GM12875 (cell line): ENCODE results near the gene ANKRD62.
"Not testable (repeated sequence)": the region's sequence is repeated elsewhere in the genome, so short reads cannot be mapped to it uniquely, and the experiment has no call there.

ENCODE experiments used
- H3K4me3 ChIP-seq: one replicate; pipeline ENCODE4 v1.5.1; 2011; ENCODE audit warnings: low read depth, low read length, control low read depth
- CTCF ChIP-seq: IDR thresholded peaks from 2 replicates; pipeline ENCODE4 v1.5.1; 2011; ENCODE audit warnings: low read depth, mild to moderate bottlenecking, control low read depth, inconsistent platforms, low read length, moderate library complexity, borderline replicate concordance; ENCODE audit not compliant: insufficient read depth

Gene ANKRD62

GRCh38 chr18:12121175-12122042 lies 27.8 kb downstream of the ANKRD62 start:
- TF ChIP-seq CTCF: peak; percentile 32; the same call in 1 of the 2 replicates
- no peak overlapping the region for H3K4me3 ChIP-seq

- H3K4me3 ChIP-seq: not testable (repeated sequence)
These were observed 28.4 kb downstream of the ANKRD62 start for GRCh38 chr18:12122043-12122389.

DNA sequence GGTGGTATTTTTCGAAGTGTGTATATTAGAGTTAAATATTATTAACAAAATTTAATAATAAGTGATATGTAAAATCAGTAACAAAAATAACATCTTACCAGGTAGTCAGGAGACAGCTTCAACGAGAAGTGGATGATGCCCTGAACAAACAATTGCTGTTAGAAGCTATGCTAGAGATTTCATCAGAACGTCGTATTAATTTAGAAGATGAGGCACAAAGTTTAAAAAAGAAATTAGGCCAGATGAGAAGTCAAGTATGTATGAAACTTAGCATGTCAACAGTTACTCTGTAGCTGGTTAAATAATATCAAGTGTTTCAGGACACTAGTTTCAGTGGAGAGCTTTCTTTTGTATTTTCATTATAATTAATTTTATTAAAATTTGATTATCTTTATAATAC lies 34.0 kb downstream of the ANKRD62 start:
- not testable (repeated sequence) for H3K4me3 ChIP-seq

GRCh38 chr18:12138831-12139230 lies 45.2 kb downstream of the ANKRD62 start:
- H3K4me3 ChIP-seq: not testable (repeated sequence)

DNA sequence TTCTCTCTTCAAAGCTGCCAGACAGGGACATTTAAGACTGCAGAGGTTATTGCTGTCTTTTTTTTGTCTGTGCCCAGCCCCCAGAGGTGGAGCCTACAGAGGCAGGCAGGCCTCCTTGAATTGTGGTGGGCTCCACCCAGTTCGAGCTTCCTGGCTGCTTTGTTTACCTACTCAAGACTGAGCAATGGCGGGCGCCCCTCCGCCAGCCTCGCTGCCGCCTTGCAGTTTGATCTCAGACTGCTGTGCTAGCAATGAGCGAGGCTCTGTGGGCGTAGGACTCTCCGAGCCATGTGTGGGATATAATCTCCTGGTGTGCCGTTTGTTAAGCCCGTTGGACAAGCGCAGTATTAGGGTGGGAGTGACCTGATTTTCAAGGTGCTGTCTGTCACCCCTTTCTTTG lies 47.2 kb downstream of the ANKRD62 start:
- not testable (repeated sequence) for H3K4me3 ChIP-seq

- H3K4me3 ChIP-seq: not testable (repeated sequence)
These were observed 48.1 kb downstream of the ANKRD62 start for GRCh38 chr18:12141778-12142177.

- H3K4me3 ChIP-seq: not testable (repeated sequence)
These were observed 55.8 kb downstream of the ANKRD62 start for GRCh38 chr18:12149431-12149830.

GRCh38 chr18:12154361-12154760 lies 60.7 kb downstream of the ANKRD62 start:
- no peak for TF ChIP-seq CTCF
- H3K4me3 ChIP-seq: no peak overlapping the region

DNA sequence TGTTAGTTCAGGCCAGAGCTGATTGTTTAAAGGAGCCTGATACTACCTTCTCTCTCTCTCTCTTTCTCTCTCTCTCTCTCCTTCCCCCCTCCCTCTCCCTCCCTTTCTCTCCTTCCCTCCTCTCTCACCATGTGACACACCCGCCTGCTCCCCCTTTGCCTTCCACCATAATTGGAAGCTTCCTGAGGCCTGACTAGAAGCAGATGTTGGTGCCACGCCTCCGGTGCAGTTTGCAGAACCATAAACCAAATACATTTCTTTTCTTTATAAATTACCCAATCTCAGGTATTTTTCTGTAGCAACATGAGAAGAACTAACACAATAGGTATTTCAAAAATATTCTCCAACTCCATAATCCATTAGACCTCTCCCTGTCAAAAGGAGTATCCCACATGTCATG lies 62.4 kb downstream of the ANKRD62 start:
- no peak for TF ChIP-seq CTCF
- no peak overlapping the region for H3K4me3 ChIP-seq

DNA sequence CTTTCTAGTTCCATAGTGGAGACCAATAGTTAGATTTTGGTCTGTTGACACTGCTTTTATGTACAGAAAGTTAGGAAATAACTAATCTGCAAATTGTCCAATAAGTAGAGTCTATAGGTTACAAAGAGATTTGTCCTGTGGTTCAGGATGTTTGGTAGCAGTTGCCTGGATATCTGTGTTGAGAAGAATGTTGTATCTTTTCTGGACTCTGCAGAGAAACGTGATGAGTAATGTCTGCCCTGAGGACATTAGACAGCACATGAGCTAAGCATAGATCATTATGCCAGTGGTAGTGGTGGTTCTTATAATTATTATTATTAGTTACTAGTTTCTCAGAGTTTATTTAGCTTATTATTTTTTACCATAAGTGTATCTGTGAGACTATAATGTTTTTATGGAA lies 65.8 kb downstream of the ANKRD62 start:
- TF ChIP-seq CTCF: no peak
- no peak overlapping the region for H3K4me3 ChIP-seq
